Measurements from ENCODE around the gene CELF2.

Gene CELF2

GRCh38 chr10:11004144-11005077 is 13.3 kb upstream of the CELF2 start:
- no peak for DNase-seq (ENCODE audit: low spot score)

- no peak for DNase-seq (ENCODE audit: low spot score)
Observed at GRCh38 chr10:11005725-11006427, 11.8 kb upstream of the CELF2 start.

GRCh38 chr10:11006428-11006825 is 11.2 kb upstream of the CELF2 start:
- DNase-seq (ENCODE audit: low spot score): no peak

- no peak for DNase-seq (ENCODE audit: low spot score)
Observed at GRCh38 chr10:11007476-11008020, 10.1 kb upstream of the CELF2 start.

- peak; percentile 21 for DNase-seq (ENCODE audit: low spot score)
Observed at GRCh38 chr10:11009471-11010308, 8.0 kb upstream of the CELF2 start.

GRCh38 chr10:11010582-11010981 is 7.1 kb upstream of the CELF2 start:
- DNase-seq (ENCODE audit: low spot score): no peak

GRCh38 chr10:11011436-11011835 is 6.2 kb upstream of the CELF2 start:
- no peak for DNase-seq (ENCODE audit: low spot score)

GRCh38 chr10:11011984-11012383 is 5.7 kb upstream of the CELF2 start:
- DNase-seq (ENCODE audit: low spot score): no peak

GRCh38 chr10:11012421-11013295 is 5.0 kb upstream of the CELF2 start:
- DNase-seq (ENCODE audit: low spot score): no peak

GRCh38 chr10:11013836-11014235 is 3.8 kb upstream of the CELF2 start:
- DNase-seq (ENCODE audit: low spot score): no peak

- no peak for DNase-seq (ENCODE audit: low spot score)
Observed at GRCh38 chr10:11014671-11015445, 2.8 kb upstream of the CELF2 start.

GRCh38 chr10:11015446-11015934 is 2.2 kb upstream of the CELF2 start:
- DNase-seq (ENCODE audit: low spot score): no peak

- DNase-seq (ENCODE audit: low spot score): no peak
Observed at GRCh38 chr10:11017000-11017569, 587 bp upstream of the CELF2 start.

- no peak for DNase-seq (ENCODE audit: low spot score)
Observed at GRCh38 chr10:11018432-11018841, 765 bp downstream of the CELF2 start.

GRCh38 chr10:11018855-11019631 is 1.4 kb downstream of the CELF2 start:
- DNase-seq (ENCODE audit: low spot score): no peak

- no peak for DNase-seq (ENCODE audit: low spot score)
Observed at GRCh38 chr10:11019724-11020547, 2.3 kb downstream of the CELF2 start.

GRCh38 chr10:11020548-11020942 is 2.9 kb downstream of the CELF2 start:
- no peak for DNase-seq (ENCODE audit: low spot score)

- DNase-seq (ENCODE audit: low spot score): no peak
Observed at GRCh38 chr10:11022213-11022612, 4.5 kb downstream of the CELF2 start.

All from AG08395 (cell line).